Left renal cortex interstitium (tissue), 4 donors: ENCODE results near the gene CTR9. TPM values are rescaled to one million over a fixed set of nuclear protein-coding genes. Genes with fewer than 3 reads are reported as not detected.
A peak's percentile ranks its signal among the peaks of the same experiment; 100 is the strongest.

Experiments used
- DNase-seq, 4 donors: peaks; one replicate each; pipeline ENCODE4 v3.0.0-alpha.2; 2013; ENCODE audit warnings: low read depth in 4 of 4, low spot score in 2 of 4, missing footprints in 1 of 4
- polyA plus RNA-seq, 4 donors: library from polyadenylated mRNA; unstranded; fragments of 120-200 nt; gene quantifications; one replicate each; pipeline ENCODE4 v1.2.1, GENCODE V29; 2013; ENCODE audit not compliant: insufficient read length in 4 of 4

CTR9 gene
- polyA plus RNA-seq = 10 to 100 TPM; 58.4 to 72.9 (median 69.2) TPM

DNA sequence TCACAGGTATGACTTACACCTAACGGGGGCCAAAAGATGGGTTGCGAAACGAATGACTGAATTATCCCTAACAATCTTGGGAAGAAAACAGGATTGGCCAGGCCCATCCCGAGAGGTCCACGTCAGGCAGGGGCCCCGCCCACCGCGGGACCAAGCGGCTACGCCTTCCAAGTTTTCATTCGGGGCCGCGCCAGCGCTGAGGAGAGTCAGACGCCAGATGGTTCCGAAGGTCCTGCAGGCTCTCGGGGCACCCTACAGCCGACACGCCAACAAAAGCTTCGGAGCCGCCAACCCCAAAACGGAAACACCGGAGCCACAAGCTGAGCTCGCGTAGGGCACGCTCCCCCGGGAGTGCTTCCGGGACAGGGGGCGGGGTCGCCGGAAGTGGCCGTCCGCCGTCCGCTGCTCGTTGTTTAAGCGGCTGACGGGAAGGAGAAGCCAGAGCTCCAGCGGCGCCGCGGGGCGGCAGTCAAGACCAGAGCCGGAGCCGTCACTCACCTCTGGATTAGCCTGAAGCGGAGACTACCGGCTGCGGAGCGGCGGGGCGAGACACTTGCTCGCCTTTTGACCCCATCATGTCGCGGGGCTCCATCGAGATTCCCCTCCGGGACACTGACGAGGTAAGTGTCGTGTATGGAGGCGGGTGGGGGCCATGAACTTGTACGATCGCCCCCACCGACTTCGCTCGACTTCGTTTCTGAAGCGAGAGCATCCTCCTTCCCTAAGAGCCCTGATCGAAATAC, at the start of gene CTR9:
TSS of gene CTR9 (plus strand) at position 409 of the 743 bp plus-strand sequence. CDS start at position 576, 167 bp downstream.
- peak; percentile 83 to 95 (median 87) for DNase-seq

DNA sequence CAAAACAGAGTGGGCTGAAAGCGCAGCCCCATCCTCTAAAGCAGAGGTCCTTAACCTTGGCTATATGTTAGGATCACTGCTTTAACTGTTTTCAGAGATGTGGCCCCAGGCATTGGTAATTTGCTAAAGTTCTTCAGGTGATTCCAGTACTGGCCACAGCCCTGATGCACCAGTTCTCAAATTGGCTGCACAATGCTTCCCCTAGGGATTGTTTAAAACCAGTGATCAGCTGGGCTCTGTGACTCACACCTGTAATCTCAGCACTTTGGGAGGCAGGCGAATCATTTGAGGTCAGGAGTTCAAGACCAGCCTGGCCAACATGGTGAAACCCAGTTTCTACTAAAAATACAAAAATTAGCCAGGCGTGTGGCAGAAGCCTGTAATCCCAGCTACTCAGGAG, 49.1 kb upstream of the CTR9 start:
- no peak for DNase-seq

DNA sequence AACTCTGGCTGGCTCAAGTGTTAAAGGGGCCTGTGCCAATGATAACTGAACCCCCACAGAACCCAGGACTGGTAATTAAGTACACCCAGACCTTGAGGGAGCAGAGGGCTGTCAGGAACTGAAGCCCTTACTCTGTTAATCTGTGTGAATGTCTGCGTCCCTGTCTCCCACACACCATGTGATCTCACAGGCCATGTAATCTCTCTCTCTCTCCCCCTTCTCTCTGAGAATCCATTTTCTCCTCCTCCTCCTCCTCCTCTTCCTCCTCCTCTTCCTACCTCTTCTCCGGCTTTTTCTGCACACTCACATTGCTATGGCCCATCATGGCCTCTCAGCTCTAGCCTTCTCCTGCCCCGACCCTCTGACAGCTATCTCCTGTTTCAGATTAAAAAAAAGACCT, 42.9 kb upstream of the CTR9 start:
- no peak for DNase-seq

DNA sequence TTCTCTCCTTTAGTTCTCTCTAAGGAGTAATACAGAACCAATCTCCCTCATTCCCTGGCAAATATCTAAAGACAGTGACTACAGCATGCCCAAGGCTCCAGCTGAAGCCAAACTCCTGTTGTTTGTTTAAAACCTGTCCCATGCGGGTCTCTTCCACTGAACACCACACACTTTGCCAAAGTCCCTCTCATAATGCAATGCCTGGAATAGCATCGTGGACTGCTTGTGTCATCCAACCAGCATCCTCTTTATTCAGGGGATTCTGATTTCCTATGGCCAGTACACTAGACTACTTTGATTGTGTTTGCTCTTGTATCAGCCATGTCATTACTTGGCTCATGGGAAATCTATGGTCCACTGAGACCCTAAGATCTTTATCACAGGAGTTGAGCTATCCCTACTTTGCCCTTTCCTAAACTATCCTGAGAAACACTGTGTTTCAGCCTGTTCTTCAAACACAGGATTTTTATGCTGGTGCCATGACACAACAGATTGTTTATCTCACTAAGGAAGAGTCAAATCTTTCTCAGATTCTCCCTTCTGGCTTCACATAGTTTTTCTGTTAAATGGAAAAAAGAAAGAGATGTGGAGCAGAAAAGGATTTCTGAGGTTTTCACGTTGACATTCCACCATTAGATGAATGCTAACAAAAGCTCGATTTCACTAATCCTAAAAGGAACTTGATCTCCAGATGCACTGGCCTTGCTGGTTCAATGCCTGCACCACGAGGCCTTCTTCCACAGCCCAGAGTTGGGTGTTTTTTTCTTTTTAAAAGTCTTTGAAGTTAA, 41.6 kb upstream of the CTR9 start:
- no peak for DNase-seq

DNA sequence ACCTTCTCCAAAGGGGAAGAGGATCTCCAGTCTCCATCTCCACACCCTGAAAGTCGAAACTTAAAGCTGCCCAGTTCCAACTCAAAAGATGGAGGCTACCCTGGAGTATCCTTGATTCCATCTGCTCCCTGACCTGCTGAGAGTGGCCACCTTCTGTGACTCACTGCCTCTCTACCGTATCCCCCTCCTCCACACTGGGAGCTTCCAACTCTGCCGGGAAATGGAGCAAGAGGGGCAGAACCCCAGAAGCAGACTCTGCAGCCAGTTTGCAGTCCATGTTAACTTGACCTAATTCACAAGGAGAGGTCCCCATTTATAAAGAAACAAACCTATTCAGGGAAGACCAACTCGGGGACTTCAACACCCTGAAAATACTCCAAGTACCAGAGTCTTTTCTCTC, 35.5 kb upstream of the CTR9 start:
- DNase-seq = no peak

DNA sequence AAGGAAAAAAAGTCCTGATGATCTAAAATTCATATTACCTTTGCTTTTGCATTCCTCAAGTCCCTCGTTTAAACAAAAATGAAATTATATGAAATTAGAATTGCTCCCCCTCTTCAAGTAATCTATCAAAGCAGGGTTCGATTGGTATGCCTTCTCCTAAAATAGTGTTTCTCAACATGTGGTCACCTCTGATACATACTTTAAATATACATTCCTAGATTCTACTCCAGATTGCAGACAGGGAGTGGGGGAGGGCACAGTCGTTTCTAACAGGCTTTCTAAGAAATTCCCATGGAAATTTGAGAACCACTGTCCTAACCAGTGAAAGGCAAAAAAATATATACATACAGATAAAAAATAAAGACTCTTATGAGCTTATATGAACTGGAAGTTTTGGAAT, 34.9 kb upstream of the CTR9 start:
- no peak for DNase-seq

DNA sequence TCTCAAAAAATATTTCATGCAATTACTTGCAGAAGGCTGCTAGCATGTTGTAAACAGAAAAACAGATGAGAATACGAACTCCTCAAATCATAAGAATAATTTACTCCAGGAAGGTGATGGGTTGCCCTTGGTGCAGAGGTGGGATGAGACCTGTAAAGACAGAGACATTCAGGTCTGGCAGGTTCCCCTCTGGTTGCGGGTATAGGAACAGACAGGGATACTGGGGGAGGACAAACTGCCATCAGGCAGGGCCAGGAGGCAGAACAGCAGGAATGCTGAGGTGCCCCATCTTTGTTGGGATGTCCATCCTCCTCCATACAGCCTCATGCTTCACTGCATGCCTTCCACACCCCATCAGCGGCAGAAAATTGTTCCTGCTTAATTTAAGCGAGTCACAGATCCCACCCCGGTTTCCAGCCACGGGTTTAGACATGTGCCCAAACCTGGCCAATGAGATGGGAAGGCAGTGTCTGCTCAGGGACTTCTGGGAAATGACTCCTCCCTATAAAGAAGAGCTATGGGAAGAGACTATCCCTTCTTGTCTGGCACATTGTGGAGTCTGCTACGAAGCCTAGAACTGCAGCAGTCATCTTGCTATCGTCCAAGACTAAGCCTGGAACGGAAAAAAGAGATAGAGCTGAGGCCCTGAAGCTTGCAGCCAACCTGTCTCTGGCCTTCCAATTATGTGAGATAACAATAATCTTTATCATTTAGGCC, 34.3 kb upstream of the CTR9 start:
- no peak for DNase-seq

DNA sequence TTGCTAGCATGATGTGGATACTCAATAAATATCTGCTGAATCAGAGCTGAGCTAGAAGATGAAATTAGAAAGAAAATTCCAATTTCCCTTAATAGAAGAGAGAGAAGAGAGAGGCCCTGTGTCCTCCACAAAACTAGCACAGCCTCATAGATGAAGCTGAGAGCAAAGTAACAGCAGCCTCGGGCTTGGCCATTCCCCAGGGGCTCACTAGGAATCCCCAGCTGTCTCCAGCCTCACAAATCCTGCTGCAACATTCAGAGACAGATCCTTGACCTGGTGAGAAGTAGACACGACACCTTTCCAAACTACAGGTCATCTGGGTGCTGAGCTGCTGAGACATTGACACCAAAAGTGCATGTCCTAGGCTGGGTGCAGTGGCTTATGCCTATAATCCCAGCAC, 31.4 kb upstream of the CTR9 start:
- DNase-seq = no peak

DNA sequence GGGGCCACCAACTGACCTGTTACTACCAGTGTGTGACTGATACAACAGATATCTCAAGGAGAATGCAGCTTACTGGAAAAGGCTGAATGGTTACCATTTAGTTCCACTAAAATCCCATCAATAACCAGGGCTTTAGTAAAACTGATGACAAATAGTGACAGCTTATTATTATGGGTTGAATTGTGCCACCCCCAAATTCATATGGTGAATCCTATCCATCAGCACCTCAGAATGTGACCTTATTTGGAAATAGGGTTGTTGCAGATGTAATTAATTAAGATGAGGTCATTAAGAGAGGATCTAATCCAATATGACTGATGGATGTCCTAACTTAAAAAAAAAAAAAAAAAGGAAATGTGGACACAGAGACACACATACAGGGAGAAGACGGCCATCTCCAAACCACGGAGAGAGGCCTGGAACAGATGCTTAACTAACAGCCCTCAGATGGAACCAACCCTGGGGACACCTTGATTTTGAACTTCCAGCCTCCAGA, 30.1 kb upstream of the CTR9 start:
- no peak for DNase-seq

DNA sequence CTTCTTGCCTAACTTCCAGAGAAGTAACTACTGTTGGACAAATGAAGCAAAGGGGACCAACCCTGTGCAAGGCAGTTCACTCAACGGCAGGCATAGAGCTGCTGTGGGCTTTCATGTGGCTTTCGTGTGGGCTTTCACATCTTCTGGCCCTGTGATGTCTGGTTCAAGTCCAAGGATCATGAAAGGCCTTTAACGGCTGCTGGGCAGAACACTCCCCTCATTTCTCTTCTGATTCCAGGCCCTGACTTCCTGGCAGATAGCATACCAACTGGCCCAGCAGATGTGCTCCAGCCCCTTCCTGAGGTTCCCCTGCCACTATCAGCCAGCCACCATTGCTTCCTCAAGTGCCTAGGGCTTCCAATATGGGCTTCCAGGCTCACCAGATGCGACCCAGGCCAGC, 28.7 kb upstream of the CTR9 start:
- no peak for DNase-seq

DNA sequence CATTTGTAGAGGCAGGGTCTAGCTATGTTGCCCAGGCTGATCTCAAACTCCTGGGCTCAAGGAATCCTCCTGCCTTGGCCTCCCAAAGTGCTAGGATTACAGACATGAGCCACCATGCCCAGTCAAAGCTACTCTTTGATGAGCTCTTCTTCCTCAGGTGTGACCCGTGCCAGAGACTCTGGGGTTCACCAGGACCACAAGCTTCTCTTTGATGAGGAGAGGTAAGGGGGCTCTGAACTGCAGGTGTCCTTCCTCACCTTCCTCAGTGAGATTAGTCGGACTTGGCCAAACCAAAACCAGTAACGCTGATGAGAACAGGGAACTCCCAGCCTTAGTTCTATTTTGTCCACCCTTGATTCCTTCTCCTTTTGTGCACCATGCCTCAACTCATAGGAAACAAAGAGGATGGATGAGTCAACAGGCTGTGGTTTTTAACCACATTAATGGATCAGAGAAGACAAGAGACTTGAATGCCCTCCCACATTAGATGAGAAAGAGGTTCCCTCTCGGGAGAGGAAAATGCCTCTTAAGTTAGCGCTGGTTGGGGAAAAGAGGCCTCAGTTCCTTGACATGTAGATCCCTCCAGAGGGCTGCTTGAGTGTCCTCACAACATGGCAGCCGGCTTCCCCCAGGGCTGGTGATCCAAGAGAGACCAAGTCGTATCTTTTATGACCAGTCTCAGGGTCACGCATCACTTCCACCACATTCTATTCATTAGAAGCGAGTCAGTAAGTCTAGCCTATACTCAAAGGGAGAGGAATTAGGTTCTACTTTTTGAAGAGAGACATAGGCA, 25.7 kb upstream of the CTR9 start:
- DNase-seq = no peak

DNA sequence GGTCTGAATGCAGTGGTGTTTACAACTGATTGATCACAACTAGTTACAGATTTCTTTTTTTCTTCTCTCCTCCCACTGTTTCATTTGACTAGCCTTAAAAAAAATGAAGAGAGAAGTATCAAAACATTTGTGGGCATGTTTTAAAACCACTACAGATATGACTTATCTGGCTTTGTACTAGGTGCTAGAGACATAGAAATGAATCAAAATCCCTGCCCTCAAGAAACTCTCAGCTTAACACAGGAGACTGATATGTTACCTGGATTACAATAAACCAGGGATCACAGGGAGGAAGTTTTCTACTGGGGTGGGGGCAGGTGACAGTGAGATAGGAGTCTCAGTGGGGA, 25.2 kb upstream of the CTR9 start:
- no peak for DNase-seq

DNA sequence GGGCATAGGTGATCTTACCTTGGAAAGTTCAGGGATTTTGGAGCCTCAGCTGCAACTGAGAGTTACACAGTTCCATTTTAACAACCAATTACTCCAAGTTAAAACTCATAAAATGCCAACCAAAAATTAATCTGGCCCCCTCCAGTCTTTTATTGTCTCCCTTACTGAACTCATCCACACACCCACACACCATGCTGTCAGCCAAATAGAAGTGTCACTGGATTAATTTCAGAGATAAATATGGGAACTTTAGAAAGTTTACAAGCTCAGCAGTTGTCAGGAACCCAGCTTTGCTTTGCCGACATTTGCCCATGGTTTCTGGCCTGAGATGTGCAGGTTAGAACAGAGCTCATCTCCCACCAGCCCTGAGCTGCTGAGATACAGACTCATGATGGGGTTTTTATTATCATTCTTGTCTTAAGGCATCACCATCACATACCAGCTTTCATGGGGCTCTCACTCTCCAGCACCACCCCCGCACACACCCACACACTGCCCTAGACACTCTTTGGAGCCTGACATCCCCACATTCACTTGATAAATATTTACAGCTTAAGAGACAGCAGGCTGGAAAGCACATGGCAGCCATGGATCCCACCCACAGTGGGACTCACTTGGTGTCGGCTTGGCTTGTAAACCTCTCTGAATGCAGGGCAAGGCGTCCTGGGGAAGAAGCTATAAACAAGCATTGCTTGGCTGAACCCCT, 23.7 kb upstream of the CTR9 start:
- no peak for DNase-seq

DNA sequence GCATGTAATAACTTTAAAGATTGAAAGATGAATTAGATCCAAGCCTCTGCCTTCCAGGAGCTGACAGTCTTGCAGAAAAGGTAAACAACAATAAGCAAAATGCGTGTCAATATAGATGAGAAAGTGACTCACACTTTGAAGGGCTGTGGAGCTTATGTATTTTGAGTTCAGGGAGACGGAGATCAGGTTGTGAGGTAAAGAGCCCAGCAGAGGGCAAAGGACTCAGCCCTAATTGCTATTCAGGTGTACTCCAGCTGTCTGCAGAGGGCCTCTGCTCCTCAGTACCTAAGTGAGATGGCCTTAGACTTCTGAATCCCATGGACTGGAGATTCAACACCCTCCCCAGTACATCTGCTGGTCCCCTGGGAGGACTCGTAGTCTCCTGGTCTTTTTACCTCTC, 22.9 kb upstream of the CTR9 start:
- DNase-seq = no peak

DNA sequence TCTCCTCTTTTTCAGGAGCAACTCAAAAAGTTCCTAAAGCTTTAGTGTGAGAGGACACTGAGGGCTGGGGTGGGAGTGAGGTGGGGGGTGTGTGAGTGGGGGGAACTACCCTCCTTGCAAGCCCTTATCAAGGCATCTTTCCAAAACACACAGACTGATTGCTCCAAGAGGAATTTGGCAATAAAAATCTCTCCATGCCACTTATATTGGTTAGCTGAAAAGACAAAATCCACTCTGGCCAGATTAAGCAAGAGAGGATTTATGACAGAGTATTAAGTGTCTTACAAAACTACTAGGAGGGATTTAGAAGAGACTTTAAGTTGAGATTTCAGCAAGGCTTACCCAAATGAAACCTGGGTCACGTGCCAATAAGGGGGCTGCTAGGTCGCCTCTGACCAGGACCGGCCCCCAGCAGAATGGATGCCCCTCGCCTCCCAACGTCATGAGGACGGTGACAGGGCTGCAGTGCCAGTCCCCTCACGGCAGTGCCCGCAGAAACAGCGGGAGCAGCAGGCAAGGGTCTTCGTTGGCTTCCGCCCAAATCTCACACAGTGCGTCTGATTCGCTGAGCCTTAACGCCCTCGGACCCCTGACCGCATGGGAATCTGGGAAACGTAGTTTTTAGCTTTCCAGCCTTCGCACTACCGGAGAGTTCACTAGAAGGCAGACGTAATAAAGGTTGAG, 22.1 kb upstream of the CTR9 start:
- DNase-seq = no peak

DNA sequence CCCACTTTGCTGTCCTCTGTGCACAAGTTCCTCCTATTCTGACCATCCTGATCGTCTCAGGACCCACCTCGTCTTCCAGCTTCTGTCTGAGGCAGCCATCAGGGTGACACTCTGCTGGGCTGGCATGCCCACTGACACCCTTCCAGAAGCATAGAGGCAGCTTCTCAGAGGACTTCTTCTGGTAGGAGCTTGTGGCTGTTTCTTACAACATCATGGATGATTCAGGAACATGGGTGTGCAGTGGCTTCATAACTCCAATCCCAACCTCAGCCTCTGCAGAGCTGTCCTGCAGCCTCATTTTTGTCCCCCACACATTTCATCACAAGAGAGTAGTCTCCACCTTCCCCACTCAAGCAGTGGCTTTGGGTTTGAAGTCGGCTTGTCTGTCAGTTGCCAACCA, 20.9 kb upstream of the CTR9 start:
- DNase-seq = no peak

DNA sequence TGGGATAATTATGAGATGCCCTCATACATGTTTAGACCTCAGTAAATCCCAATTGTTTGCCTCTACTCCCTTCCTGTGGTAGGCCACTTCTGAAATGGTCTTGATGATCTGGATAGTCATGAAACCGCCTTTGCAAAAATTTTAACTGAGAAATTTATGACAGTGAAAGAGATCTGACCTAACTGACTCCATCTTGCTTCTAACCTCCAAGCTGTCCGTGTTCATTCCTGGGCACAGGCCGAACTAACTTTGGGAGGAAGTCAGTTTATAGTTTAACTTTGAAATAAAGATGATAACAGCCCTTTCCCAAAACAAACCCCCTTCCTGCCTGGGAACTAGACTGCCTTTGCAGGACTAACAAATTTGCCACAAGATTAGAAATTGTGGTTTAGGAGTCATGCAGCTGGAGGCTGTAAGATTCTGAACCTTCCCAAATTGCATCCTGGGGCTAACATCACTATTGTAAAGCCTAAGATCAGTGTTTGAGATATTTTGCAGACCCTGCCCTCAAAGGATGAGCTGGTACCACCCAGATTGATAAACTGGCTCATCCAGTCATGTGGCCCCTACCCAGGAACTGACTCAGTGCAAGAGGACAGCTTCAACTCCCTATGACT, 19.9 kb upstream of the CTR9 start:
- no peak for DNase-seq

DNA sequence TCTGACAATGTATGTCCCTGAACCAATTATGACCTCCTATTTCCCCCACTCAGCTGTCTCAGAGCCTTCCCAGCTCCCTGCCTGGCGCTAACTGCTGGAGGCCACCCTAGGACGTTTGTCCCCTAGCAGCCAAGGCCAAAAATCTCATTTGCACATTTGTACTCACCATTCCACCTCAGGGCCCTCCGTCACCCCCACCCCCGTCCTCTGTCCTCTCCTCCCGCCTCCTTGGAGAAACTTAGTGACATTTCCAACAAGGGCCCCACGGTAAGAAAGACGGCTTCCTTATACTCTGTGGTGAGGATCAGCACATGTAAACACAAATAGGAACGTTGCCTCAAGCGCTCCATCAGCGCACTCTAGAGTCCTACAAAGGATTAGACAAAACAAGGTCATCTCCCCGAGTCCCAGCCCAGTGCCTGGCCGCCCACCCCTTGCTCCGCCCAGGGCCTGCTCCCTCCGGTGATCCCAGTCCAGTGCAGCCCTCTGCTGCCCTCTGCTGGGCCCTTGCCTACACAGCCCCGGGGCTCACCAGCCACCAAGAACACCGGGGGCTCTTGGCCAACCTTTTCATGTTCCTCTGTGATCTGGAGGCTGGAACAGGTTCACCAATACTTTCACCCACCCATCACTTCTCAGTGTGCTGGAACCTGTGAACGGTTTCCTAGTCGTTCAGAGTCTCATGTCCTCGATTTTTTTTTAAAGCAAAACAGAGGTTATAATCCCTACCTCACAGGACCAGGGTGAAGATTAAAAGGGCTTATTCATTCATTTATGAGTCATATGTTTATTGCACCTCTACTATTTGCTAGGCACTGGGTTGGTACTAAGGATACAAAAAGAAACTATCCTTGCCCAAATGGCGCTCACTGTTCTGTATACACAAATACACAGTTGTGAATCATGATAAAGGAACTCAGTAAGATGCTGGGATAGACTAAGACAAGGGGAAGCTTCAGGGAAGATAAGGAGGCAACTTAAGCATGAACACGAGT, 15.3 kb upstream of the CTR9 start:
- peak; percentile 65 to 88 (median 76) for DNase-seq
